SK-N-SH (cell line): Measurements from ENCODE around the gene SERPIND1.

Experiments
- EP300 ChIP-seq, 2 experiments: IDR thresholded peaks; 2 replicates each; pipeline versions ENCODE4 v1.4.0 to v1.6.1; 2012; ENCODE audit warnings: borderline replicate concordance in 1 of 2, low read depth in 1 of 2, low read length in 1 of 2
- REST ChIP-seq: IDR thresholded peaks from 2 replicates; pipeline ENCODE4 v1.6.1; 2012; ENCODE audit warnings: mild to moderate bottlenecking, low read depth, low read length, moderate library complexity
- SIN3A ChIP-seq: IDR thresholded peaks from 2 replicates; pipeline ENCODE4 v1.6.1; 2012; ENCODE audit warnings: low read depth, mild to moderate bottlenecking, low read length, moderate library complexity, borderline replicate concordance

- TF ChIP-seq SIN3A (no peak), REST (no peak), EP300 (IDR thresholded peaks at IDR 0.05; ENCODE audit: borderline replicate concordance in 1 of 2, low read depth in 1 of 2, low read length in 1 of 2) (no peak)
Observed at GRCh38 chr22:20742764-20743163, 31.1 kb upstream of the SERPIND1 start.
